GM23248 (cell line): ENCODE measurements around the gene RPS8.

Experiments used
- EZH2 ChIP-seq: fragments of 200-600 bp; sonication (generic); IDR thresholded peaks from 2 replicates; pipeline ENCODE4 v1.6.1; 2018; ENCODE audit warnings: antibody characterized with exemption, mild to moderate bottlenecking; ENCODE audit not compliant: insufficient read depth, poor library complexity, severe bottlenecking
- EZH2phosphoT487 ChIP-seq: fragments of 200-600 bp; sonication (generic); IDR thresholded peaks from 2 replicates; pipeline ENCODE4 v1.6.1; 2018; ENCODE audit warnings: antibody characterized with exemption, moderate library complexity, mild to moderate bottlenecking, low read depth; ENCODE audit not compliant: insufficient read depth

- no peak for TF ChIP-seq EZH2phosphoT487
- no peak for TF ChIP-seq EZH2
Measured at GRCh38 chr1:44808938-44809917, 33.9 kb downstream of the RPS8 start.
